T follicular helper cell (primary cell): Measurements from ENCODE around the gene PRAC2.
A peak's percentile ranks its signal among the peaks of the same experiment; 100 is the strongest.
"Not testable (repeated sequence)": the region's sequence is repeated elsewhere in the genome, so short reads cannot be mapped to it uniquely, and the experiment has no call there.

ENCODE experiments used
- DNase-seq: peaks from one replicate; pipeline ENCODE4 v3.0.0-alpha.2; 2020; ENCODE audit warnings: low read depth
- total RNA-seq, 2 experiments: gene quantifications; one replicate each; lab custom pipeline; 2026; lab: John Stamatoyannopoulos, UW

Gene PRAC2
- total RNA-seq = 0 reads per million in 2 experiments

- no peak for DNase-seq
These were observed at the start of gene PRAC2 for GRCh38 chr17:48722915-48723422. PRAC2 (plus strand) TSS chr17:48723185; CDS start chr17:48724411, 1,226 bp downstream.

DNA sequence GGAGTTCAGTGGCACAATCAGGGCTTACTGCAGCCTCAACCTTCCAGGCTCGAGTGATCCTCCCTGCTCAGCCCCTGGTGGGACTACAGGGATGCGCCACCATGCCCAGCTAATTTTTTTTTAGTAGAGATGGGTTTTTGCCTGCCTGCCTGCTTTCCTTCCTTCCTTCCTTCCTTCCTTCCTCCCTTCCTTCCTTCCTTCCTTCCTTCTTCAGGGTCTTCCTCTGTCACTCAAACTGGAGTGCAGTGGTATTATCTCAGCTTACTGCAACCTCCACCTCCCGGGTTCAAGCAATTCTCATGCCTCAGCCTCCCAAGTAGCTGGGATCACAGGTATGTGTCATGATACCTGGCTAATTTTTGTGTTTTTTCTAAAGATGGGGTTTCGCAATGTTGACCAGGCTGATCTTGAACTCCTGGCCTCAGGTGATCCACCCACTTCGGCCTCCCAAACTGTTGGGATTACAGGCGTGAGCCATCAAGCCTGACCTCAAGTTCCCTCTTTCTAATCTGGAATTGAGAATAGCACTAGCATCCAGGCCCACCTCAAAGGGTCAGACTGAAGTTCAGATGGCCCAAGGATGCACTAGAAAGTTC is 45.9 kb upstream of the PRAC2 start:
- no peak for DNase-seq

- DNase-seq = peak; percentile 56
These were observed 44.6 kb upstream of the PRAC2 start for GRCh38 chr17:48678141-48678971.

DNA sequence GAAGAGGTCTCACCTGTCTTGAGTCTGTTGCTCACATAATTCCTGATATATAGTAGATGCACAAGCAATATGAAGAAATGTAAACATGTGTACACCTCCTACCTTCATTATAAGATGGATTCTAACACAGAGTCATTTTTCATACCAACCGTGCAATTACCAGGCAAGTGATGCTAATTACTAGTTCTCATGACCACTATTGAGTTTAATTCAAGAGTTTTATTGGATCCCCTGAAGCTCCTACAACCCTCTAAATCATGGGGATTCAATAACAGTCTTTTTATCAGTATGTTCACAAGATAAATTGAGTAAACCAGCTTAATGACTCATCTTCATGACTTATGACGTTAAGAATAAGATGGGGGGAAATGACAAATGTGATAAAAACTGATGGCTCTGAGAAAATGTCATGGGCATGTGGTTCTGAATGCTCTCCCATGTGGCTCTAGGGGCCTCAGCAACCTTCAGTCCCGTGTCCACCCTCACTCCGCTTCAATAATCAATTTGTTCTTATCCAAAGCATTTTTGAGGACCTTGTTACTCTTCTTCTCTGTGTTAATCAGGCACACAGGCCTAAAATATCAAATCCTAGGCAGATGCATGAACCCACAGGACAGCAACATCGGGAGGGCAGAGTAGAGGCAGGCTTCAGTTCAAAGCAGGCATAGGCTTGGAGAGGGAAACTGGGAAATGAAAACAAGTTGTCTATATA is 43.4 kb upstream of the PRAC2 start:
- DNase-seq = no peak

DNA sequence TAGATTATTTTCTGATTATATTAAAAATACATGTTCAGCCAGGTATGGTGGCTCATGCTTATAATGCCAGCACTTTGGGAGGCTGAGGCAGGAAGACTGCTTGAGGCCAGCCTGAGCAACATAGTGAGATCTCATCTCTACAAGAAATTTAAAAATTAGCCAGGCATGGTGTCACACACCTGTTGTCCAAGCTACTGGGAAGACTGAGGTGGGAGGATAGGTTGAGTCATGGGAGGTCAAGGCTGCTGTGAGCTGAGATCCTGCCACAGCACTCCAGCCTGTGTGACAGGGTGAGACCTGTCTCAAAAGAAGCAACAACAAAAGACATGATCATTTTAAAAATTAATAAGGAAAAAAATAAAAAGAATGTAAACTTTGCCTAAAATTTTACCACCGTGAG is 41.4 kb upstream of the PRAC2 start:
- DNase-seq = no peak

DNA sequence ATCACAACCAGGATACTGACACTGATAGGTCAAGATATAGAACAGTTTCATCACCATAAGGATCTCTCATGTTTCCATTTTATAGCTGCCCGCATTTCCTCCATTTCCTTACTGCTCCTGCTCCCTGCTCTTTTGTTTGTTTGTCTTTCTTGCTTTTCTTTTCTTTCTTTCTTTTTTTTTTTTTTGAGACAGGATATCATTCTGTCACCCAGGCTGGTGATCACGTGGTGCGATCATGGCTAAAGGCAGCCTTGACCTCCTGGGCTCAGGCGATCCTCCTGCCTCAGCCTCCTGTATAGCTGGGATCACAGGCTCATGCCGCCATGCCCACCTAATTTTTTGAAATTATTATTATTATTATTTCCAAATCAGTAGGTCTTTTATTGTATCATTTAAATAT is 32.3 kb upstream of the PRAC2 start:
- no peak for DNase-seq

DNA sequence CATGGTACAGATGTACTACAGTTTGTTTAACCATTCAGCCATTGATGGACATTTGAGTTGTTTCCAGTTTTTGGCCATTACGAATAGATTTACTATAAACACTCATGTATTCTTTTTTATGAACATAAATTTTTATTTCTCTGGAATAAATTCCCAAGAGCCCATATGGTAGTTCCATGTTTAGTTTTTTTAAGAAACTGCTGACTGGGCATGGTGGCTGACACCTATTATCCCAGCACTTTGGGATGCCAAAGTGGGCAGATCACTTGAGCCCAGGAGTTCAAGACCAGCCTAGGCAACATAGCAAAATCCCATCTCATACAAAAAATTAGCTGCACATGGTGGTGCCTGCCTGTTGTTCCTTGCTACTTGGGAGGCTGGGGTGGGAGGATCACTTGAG is 30.9 kb upstream of the PRAC2 start:
- DNase-seq = no peak

GRCh38 chr17:48693178-48693577 is 29.8 kb upstream of the PRAC2 start:
- no peak for DNase-seq

GRCh38 chr17:48701864-48702532 is 21.0 kb upstream of the PRAC2 start:
- DNase-seq = no peak

DNA sequence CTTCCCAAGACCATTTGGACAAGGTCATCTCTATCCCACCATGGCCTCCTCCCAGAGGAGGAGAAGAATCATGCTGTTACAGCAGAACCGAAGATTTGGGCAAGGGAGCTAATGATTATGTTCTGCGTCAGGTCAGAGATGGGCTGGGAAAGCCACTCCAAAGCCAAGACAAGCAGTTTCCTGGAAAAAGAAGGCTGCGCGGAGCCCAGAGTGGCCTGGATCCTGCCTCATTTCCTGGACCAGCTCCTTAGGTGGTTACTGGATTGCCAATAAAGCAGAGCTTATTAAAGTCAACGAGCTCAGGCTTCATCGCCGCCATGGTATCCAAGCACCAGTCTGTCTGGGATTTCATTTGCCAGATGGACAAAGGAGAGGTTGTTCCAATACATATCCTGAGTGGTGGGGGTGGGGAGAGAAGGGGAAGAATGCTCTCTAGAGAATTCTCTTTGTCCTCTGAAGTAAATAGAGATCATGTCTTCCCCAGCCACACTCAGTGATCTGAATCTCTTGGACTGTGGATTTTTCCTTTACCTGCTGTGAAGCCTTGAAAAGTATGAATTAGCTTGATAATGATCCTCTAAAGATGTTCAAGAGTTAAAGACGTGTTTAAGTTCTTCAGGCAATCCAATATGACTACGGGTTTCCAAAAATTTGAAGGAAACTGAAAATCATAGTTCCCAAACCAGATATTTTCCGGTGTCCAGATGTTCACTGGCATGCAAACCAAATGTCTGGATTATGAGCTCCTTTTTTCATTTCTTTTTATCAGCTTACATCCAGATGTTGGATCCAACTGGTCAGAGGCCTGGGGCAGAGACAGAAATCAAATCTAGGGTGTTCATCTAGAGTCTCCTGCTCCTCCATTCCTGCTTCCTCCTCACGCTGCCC is 18.4 kb upstream of the PRAC2 start:
- DNase-seq = no peak

DNA sequence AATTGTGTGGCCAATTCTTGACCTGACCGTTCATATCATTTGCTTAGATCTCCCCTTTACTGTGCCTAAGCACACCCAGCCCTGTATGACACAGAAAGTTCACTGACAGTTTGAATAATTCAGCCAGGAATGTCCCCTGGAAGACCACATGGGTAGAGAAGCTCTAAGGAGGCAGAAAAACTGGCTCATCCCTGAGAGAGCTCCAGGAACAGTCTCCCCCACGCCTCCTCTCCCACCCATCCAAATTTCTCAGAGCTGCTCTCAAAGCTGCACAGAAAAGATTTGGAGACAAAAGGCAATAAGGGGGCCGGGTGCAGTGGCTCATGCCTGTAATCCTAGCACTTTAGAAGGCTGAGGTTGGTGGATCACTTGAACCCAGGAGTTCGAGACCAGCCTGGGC is 11.9 kb upstream of the PRAC2 start:
- no peak for DNase-seq

DNA sequence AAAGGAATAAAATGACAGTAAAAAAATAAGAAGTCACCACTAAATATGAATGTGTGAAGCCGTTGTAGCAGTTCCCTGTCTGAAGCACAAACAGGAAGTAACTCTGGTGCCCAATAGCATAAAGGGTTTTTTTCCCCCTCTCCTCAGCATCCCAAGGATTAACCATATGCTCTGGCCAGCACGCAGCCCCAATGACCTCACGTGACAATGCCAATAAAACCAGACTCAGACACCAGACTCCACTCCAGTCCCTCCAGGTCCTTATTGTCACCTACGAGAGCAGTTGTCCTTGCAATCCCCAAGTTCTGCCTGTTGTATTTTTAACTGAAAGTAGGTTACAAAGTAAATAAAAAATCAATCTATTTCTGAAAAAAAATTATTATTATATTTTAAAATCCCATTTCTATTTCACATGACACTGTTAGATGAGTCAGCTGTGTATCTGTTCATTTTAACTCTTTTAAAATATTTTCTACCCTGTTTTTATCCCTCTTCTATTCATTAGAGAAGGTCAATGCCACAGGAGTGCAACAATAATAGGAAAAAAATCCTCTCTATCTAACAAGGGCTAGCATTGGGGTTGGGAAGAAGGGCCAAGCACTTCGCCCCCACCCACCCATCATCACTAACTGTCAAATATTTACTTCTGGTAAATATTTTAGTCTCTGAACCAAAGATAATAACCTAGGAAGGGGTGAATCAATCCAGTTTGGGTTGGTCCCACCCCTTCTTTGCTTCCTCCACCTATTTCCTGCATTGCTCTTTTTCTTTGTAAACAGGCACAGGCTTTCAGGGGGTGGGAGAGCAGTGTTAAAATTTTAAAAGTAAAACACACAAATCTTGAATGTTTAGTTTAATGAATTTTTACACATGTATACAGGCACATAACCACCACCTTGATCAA is 7.2 kb upstream of the PRAC2 start:
- DNase-seq = no peak

- DNase-seq = not testable (repeated sequence)
These were observed 6.4 kb upstream of the PRAC2 start for GRCh38 chr17:48716549-48716948.

DNA sequence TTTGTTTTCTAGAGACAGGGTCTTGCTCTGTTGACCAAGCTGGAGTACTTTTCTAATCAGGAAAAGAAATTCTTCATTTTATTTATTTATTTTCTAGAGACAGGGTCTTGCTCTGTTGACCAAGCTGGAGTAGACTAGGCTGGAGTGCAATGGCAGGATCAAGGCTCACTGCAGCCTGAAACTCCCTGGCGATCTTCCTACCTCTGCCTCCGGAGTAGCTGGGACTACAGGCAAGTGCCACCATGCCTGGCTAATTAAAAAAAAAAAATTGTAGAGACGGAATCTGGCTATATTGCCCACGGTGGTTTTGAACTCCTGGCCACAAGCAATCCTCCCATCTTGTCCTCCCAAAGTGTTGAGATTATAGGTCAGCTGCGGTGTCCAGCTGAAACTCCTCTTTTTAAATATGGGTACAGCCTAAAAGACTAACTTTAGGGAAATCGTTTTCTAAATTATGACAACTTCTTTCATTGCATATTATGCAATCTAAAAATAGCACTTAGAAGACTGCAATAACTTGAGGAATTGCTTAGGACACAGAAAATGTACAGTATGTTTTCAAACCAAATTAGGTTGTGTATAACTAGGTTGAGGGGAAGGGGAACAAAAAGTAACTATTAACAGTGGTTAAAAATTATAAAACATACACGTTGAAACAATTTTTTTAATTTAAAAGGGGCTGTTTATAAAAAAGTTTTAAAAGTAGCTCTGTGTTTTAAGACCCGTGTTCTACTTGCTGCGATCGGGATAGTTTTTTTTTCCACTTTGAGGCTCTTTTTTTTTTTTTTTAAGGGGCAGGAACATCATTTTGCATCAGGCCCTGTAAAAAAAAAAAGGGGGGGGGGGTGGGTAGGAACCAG is 5.4 kb upstream of the PRAC2 start:
- DNase-seq = no peak

DNA sequence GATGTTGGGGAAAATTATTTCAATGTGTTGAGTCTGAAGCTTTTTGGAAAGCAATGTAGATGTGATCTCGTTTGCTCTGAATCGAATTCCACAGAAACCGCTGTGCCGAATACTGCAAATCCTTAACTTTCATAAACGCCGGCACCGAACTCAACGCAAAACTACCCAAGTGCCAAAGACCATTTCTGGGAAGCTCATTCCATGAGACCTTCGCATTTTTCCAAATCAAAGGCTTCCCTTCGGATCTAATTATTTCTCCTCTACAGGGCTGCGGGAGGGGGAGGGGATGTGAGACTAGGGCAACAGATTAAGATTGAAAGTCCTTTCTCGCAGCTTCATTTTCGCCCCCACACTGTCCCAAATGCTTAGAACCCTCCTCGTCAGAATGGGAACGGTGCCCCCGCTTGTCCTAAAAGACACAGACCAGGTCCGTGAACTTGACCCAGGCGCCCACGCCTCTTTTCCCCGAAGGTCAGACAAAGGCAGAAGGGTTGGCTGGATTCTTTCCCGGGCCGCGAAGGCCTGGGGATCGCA is 4.7 kb upstream of the PRAC2 start:
- no peak for DNase-seq

GRCh38 chr17:48718761-48719641 is 4.0 kb upstream of the PRAC2 start:
- no peak for DNase-seq

DNA sequence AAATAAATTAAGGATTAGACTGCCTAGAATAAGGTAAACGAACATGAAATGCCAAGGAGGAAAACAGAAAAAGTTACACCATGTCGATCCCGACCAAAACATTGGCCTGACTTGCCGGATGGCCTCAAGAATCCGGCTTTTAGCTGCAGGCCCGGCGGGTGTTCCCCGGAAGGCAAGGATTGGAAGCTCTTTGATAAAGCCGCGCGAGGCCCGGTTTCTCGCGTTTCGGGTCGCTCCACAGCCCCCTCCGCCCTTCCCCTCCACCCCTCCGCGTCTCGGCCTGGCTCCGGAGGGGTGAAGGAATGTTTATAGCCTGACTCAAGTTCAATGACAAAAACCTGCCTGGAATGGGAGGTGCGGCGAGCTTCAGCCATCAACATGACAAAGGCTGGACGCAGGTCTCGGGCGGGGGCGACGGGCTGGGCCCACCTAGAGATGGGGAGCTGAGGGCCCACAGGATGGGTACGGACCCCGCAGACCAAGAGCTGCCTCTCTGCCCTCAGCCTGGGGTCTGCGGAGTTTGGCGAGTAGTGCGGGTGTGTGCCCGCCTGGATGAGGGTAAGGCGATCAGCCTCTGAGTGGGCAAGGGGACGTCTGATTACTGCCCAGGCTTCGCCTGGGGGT is 3.2 kb upstream of the PRAC2 start:
- DNase-seq = no peak
